ENCODE results near the gene GRID1.

Gene GRID1

DNA sequence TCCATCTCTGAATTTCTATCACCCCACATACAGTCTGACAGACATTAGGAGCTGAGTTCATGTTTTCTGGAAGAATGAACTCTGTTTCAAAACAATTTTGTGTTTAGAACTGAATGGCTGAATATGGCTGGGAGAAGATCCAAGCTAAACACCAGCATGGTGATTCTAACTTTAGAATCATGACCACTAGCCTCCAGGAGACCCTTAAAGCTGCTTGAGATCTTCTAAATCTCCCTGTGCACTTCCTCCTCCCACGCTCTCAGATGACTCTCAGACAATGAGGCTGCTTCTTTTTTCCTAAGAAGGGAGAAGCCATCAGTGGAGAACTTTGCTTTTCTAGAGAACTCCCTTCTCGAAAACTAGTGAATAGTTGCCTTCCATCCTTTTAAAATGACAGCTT is 711.2 kb downstream of the GRID1 start:
- no peak for DNase-seq

DNA sequence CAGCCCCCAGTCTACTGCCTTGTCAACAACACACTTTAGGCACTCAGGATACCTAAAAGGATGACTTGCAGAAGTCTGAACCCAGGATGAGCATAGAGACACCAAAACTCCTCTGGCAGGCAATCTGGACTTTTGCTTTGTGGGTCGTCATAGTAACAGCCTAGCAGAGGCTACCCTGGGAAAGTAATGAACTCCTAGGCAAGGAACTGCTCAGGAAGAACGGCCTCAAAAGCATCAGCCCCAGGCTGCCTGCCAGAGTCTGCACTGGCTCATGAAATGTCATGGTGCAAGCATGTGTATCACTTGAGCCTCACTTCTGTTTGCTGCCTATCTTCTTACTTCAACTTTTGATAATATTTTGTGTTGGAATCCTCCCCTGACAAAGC is 715.1 kb downstream of the GRID1 start:
- DNase-seq, result no peak

DNA sequence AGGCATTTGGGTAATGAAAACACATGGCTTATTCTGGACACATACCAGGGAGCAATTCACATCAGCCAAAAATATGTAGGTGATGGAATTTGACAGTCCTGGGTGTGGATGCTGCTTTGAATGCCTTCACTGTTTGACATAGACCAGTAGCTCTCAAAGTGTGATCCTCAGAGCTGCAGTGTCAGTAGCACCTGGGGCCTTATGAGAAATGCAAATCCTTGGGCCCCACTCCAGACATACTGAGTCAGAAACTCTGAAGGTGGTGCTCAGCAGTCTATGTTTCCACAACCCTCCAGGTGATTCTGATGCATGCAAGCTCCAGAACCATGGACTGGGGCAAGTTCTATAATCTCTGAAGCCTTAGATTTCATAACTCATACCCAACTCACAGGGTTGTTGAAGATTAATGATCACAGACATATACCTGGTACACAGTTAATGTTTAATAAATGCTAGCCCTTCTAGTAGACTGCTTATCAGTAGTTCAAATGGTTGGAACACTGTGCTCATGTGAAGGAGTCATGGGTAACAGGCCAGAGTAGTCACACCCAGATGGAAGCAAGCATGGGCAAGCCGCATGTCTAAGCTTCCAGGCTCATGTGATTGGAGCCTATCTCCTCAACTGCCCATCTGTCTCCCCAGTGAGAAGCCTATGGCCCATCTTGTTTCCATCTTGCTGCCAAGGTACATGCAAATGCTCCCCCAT is 715.7 kb downstream of the GRID1 start:
- no peak for DNase-seq

DNA sequence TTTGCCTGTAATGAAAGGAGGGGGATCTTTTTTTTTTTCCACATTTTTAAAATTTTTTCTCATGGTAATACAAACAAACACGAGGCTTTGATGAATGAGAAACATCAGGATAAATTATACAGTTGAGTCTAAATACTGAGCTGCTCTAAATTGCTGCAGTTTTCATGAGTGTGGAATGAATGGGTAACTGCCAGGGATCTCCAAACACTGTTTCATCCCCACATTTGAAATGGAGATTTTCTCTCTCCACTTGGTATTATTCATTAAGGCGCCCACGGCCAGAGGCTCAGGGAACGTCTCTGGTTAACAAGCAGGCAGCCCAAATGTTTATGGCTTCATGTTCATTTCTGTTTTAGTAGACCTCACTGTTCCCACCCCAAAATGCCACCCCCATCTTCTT is 717.1 kb downstream of the GRID1 start:
- DNase-seq, result no peak

DNA sequence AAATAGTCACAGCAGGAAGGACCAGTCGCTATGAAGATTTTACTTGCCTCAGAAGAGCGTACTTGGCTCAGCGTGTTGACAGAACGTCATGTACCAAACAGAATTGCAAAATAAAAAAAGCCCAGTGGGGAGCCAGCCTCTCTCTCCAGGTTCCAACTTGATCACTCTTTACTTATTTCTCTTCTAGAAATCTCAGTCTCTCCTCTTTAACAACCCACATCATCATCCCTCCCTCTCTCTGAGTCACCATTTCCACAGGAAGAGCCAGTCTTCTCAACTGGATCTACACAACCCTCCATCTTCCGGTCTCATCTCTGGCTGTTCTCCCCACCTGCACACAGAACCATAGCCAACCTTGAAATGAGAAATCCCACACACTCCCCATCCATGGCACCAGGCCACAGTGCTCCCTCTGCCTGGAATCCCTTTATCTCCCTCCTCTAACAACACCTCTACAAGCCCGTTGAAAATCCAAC is 718.3 kb downstream of the GRID1 start:
- no peak for DNase-seq

DNA sequence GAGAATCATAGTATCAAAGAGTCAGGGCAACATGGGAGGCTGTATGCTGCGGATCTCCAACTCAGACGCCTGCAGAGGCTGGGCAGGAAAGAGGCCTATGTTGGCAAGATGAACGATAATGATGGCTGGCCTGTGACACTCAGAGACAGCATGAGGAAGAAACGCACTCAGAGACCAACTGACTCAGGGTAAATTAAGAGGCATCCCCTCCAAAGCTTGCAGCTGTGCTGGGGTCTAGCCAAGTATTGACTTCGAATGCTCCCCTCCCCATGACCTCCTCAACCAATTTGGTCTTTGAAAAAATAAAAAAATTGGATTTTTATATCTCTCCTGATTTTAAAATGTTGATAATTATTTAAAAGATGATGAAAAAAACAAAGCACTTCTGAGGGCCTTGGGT is 718.9 kb downstream of the GRID1 start:
- no peak for DNase-seq

DNA sequence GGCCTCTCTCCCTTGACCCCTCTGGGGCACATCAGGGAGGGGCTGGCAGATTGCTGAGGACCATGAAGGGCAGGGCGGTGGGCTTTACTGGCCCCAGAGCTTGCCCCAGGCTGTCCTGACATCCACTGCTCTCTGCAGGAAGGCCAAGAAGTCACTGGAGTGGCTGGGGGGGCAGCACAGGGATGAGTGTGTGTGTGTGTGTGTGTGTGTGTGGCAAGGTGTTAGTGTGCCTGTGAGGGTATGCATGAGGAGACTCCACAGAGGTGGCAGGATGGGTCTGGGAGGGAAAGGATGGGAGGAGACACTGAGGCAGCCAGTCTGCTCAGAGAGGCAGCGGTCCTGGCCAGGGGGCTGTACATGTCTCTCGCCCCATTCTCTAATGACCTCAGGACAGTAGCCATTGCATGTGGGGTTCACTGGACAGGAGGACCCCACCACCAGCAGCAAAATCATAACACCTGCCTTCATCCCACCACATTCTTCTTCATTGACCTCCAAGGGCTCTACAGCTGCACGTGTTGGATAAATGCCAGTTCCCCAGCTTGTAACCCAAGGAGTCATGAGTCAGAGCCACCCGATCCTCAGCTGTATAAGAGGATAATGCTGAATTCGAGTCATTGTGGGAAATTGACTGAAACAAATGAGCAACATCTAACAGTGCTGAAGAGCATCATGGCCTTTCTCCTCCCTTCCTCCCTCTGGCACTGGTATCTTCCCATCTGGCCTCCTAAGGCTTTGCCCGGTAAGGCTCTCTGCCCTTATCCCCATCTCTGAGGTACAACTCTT is 720.5 kb downstream of the GRID1 start:
- DNase-seq, result no peak

DNA sequence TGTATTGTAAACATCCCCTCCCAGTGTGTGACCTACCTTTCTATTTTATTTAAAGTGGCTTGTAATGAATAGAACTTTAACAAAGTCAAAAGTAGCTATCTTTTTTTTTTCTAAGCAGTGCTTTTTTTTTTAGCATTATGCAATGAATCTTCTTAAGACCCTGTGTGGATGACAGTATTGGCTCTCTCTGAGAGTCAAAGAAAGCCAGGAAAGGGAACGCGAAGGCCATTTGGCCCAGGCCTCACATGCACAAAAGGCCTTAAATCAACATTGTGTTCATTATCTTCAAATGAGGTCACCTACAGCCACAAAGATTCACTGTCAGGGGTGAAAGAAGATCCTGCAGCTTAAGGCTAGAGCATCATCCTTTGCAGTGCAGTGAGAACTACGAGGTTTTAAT is 721.5 kb downstream of the GRID1 start:
- no peak for DNase-seq

DNA sequence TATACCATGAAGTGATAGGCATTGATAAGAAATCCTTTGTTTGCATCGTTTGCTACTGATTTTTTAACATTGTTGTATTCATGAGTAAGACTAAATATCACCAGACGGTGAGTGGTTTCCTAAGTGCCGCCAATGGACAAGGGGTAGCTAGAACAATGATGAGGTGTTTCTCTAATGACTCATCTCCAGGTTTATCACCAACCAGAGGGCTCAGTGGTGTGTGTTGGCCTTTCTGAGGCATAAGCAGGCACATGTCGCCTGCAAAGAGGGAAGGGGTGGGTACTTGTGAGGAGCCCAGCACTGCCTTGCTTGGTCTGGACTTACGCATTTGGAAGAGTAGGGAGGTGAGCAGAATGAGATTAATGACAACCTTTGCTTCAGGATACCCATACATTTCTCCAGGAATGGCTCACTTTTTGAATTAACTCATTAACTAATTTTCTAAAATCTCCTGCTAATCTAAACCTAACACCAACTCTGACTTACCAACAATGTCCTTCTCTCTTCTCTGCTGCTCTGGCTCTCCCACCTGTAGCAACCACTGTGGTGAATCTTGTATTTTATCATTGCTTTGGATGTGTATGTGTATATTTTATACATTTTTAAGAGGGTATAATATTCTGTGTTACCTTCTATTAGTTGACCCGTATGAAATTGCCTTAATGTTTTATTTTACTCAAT is 722.6 kb downstream of the GRID1 start:
- no peak for DNase-seq

DNA sequence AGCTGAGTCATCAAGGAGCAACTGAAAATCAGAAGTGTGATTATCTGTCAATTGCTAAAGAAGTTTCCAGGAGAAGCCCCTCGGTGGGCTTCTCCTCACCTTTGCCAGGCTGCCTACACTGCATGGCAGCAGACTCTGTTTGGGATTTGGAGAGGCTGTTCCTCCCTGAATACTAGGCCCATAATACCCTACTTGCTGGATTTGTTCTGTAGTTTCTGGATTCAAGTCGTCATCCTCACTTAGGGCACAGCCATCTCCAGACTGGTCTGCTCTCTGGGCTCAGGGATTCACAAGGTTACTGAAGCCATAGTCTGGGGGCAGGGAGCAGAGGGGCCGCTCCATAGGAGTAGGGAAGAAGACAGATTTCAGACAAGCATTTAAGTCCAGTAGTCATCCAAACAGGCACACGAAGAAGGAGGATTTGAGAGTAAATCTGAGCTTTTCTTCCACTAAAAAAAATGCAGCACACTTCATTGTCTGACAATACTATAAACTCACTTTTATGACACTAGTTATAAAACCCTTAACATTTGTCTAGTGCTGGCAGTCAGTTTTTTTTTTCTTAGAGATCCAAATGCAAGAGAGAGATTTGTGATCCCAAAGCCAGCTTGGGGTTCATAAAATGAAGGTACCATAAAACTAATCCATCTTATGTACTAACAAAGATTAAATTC is 723.3 kb downstream of the GRID1 start:
- DNase-seq, result no peak

DNA sequence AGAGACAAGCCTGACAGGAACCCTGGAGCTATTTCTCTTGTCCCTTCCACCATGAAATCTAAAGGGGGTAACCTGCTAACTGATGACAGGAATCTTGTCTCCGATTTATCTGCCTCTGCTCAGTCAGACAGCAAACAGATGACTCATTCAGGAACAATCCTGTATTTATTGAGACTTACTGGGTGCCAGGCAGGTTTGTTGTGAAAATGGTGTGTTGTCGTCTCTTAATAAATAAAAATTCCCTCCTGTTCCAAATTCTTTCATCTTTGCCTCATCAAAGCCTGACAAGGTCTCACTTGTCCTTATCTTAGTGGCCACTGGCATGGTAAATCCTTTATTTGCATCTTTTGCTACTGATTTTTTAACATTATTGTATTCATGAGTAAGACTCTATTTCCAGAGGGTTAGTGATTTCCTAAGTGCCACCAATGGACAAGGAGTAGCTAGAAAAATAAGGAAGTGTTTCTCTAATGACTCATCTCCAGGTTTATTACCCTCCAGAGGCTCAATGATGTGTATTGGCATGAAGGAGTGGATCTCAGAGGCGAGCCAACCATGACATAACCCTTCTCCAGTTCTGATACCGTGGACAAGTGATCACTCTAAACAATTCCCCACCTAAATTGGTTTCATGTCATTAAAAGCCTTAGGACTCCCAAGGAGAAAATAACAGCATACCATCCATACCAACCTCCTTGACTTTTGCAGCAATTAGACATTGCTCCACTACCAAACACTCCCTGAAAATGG is 724.0 kb downstream of the GRID1 start:
- no peak for DNase-seq

DNA sequence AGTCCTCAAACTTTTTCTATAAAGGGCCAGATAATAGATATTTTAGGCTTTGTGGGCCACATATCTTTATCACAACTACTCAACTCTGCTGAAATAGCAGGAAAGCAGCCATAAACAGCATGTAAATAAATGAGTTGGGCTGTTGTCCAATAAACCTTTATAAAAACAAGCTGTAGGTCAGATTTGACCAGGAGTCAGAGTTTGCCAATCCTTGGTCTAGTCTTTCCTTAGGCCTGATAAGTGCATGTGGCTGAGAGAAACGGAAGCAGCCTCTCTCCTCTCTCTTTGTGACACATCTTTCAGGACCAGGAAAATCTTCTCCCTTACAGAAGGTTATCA is 724.5 kb downstream of the GRID1 start:
- no peak for DNase-seq

DNA sequence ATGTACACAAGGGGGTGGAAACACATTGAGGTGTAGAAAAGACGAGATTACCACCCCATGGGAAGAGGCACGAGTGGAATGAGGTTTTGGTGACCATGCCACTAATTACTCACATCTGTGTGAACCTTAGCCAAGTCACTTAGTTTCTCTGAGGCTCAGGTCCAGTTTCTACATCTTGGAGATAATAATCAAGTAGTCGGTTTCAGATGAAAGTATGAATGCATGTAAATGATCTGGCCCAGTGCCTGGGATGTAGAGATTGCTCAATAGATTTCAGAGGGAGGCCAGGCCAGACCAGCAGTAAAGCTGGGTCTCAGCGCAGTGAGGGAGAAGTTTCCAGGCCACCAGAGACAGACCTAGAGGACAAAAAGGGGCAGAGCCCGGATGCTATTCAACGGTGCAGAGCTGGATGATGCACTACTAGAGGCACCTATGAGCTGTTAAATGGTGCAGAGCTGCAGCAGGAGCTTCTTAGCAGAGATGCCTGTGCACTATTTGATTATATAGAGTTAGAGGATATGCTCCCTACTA is 725.1 kb downstream of the GRID1 start:
- no peak for DNase-seq

DNA sequence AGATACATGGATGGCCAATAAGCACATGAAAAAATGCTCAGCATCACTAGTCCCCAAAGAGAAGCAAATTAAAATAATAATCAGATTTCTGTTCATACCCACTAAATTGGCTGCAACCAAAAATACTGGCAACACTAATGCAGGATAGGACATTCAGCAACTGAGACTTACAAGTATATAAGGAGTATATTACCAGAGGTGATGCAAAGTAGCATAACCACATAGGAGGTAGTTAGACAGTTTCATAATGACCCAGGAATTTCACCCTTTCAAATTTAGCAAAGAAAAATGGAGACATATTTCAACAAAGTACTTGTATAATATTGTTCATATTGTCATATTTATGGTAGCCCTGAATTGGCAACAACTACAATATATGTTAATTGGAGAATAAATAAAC is 727.8 kb downstream of the GRID1 start:
- no peak for DNase-seq

DNA sequence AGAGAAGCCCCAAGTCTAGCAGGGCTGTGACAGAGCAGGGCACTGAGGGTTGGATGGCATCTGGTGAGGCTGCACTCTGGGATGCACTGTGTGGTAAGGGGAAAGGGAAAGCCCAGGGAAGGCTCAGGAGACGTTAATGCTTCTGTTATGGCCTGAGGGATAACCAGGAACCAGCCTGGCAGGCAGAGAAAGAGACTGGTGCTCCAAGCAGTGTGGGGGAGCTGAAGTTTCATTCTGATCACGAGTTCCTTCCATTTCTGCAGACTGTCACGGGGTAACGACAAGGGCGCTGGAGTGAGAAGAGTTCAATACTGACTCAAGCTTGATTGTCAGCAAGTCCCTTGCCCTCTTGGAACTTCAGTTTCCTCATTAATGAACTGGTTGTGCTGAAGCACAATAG is 730.9 kb downstream of the GRID1 start:
- no peak for DNase-seq

DNA sequence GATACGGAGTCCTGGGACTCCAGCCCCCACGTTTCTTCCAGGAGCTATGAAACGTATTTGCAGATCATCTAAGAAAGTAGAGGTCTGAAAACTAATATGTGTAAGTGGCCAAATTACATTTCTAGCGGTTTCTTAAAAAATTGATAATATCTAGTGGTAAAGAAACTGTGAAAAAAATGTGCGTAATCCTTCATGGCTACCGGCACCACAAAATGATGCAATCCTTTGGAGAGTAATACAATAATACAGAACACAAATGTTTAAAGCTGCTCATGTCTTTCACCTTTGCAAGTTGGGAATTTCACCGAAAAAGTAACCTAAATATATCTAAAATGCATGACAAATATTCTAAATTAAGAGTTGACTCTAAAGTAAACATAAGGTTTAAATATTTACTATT is 742.1 kb downstream of the GRID1 start:
- DNase-seq, result no peak

DNA sequence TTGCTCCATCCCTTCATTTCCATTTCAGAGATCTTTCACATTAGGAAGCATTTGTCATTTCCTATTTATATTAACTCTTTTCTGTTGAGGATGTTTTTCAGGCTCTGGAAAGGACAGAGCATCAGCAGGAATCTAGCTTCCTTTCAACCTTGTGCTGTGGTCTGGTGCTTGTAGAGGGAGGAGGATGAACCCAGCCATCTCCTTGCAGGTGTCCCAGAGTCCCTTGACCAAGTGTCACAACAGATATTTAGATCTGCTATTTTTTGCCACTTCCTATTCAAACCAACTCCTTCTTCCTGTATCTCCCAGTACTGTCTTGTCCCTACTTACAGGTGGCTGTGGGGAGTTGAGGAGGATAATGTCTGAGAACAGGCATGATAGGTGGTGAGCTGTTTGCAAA is 742.8 kb downstream of the GRID1 start:
- no peak for DNase-seq

DNA sequence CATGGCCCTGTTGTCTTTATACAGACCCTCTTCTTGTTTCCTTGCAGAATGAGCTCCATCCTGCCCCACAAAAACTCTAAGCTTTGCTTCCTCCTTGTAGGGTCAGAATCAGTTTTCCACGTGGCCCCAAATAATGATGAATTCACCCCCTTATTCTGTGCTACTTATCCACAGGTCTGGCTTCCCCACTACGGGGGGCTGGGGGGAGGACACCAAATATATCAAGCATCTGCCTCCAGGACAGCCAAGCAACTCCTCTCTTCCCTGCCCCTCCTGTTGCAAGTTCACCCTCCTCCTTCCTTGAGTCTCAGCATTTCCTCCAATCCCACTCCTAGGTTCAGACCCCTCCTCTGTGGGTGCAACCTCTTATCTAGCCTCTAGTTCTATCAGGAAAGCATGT is 743.3 kb downstream of the GRID1 start:
- no peak for DNase-seq

DNA sequence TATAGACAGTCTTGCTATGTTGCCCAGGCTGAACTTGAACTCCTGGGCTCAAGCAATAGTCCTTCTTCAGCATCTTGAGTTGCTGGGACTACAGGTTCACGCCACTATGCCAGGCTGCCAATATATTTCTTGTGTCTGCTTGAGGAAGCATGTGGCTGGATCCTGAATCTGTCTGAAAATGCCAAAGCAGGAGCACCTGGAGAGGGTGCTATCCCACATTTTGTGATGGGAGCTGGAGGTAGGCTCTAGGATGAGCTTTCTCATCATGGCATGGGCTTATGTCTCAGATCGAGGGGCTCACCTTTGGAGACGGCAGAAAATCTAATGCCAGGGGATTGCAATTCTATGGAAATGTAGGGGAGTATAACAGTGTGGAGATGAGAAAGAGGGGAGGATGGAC is 744.2 kb downstream of the GRID1 start:
- DNase-seq, result no peak

DNA sequence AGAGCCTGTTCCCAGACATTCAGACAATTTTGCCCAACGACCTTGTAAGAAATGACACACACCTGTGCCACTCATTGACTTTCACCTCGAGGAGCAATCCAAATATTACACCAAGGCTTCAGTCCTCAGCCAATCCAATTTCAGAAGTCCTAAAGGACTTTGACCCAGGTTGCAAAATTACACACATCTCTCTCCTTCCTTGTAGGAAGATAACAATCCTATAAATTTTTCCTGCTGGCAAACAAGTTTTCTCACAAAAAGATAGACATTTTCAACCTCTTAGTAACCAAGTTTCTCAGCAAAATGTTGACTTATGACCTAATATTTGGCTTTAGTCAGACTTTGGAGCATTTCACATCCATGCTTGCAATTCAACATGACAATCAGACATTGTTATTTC is 745.0 kb downstream of the GRID1 start:
- no peak for DNase-seq

DNA sequence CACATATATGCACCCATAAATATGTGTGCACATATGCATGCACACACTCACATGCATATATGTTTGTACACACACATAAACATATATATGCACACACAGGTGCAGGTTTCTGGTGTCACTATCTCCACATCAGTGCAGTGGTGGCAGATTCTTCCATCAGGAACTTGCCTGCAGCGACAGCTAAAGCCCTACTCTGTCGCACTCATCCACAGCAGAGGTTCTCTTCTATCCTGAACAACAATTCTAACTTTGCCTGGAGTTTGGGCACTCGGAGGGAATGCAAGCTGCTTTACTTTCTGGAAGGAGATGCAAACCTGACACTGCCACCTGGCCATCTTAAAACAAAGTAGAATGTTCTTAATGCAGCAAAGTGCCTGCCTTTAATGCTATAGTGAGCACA is 745.8 kb downstream of the GRID1 start:
- no peak for DNase-seq

DNA sequence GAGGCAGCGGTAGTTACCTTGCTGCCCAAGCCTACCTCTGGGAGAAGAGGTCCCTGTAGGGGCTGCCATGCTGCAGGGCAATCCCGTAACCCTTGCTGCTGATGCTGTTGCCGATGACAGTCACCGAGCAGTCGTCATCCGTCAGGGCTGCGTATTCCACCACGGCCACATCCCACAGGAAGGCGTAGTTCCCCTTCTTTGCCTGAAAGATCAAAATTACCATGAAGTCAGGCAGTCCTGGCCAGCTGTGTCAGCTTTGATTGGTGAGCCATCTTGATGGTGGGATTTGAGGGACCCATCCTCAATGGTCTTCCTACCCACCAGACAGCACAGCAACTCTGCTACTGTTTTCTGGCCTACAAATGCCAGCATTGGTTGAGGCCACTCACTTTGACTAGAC is 746.8 kb downstream of the GRID1 start:
- DNase-seq, result no peak

DNA sequence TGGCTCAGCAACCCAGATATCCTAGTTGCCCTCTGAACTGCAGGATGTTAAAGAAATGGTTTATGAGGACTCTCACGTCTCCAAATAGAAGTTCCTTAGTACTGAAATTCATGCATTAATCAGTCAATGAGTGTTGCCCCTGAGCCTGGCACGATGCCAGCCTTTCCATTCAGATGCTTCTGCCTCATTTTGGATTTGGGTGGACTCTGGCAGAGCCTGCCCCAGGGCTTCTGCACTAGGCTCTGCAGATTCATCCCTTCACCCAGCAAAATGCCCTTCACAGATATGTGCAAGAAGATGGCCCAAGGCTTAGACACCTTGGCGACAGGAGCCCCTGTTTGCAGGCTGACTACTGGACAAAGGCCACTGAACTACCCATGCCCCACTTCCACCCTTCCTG is 747.8 kb downstream of the GRID1 start:
- no peak for DNase-seq
